ENCODE results near the gene PTPRE.

DNA sequence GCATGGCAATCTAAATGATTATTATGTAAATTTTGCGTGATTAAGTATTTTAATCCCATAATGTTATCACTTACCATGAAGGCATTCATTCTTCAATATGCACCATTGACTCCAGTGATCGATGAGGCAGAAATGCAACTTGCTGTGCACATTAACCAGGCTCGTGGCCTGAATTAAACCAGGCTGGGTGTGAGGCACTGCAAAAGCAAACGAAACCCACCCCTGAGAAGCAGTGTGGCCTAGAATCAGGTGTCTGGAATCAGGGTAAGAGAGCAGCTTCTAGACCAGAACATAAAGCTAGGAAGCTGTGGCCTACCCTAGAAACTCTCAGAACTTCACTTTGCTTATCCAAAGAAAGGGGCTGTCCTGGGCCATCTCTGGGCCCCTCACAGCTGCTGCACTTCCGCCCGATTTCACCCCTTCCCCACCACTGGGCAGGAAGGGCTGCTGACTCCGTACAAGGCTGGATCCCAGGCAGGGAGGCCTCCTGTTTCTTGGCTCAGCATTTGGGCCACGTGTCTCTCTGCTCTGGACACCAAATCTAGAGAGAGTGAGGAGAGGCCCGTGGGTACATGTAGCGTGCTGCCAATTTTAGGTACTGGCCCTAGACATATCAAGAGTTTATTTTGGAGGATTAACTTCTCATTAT lies 4.4 kb downstream of the PTPRE start:
- no peak for TF ChIP-seq EZH2 (IDR thresholded peaks at IDR 0.05)
- TF ChIP-seq POLR2AphosphoS5 (IDR thresholded peaks at IDR 0.05; ENCODE audit: borderline replicate concordance, low read depth, low read length), result no peak
- TF ChIP-seq FOXP2 (optimal IDR thresholded peaks at IDR 0.05; ENCODE audit: control extremely low read depth, extremely low read length, insufficient read depth), result no peak
